Bronchial epithelial cell (primary cell): ENCODE data around the gene BCO2. TPM values are rescaled to one million over a fixed set of nuclear protein-coding genes. Genes with fewer than 3 reads are reported as not detected.

ENCODE experiments used
- DNase-seq: peaks from one replicate; pipeline ENCODE4 v3.0.0-alpha.2; 2010; ENCODE audit warnings: low read depth
- FAIRE-seq: peaks from 2 replicates; lab custom pipeline; 2011; peaks lifted over from hg19 to GRCh38; lab: Jason Lieb, UNC
- H3K27me3 ChIP-seq: 2 replicates; pipeline ENCODE4 v1.5.1; 2011; ENCODE audit warnings: low read length; ENCODE audit not compliant: control insufficient read depth, insufficient read depth
- H3K36me3 ChIP-seq: 2 replicates; pipeline ENCODE4 v1.5.1; 2011; ENCODE audit warnings: low read length; ENCODE audit not compliant: control insufficient read depth, insufficient read depth
- H3K4me3 ChIP-seq: 2 replicates; pipeline ENCODE4 v1.5.1; 2011; ENCODE audit warnings: mild to moderate bottlenecking, low read depth, low read length, control low read depth
- CTCF ChIP-seq: IDR thresholded peaks from 2 replicates; pipeline ENCODE4 v1.5.1; 2011; ENCODE audit warnings: mild to moderate bottlenecking, moderate library complexity, low read length, control low read depth, inconsistent platforms; ENCODE audit not compliant: insufficient read depth, severe bottlenecking
- total RNA-seq: library from RNA; depleted of rRNA; stranded (reverse); fragments of >200 nt; gene quantifications from 2 replicates; pipeline ENCODE4 v1.2.1, GENCODE V29; 2014

Gene BCO2
- total RNA-seq, 1 donor from 2014 or later, result 2.1 TPM

GRCh38 chr11:112173152-112173551 is 2.2 kb upstream of the BCO2 start:
- FAIRE-seq (no peak), DNase-seq (no peak)
- TF ChIP-seq CTCF, result no peak
- no peak overlapping the region for H3K4me3 ChIP-seq
- no peaks in the 10 kb centered on the region for H3K27me3 ChIP-seq
- H3K36me3 ChIP-seq, result no peaks in the 10 kb centered on the region

GRCh38 chr11:112175599-112175952 is 264 bp downstream of the BCO2 start:
- DNase-seq (no peak), FAIRE-seq (no peak)
- no peak for TF ChIP-seq CTCF
- no peaks in the 10 kb centered on the region for H3K36me3 ChIP-seq
- no peaks in the 10 kb centered on the region for H3K27me3 ChIP-seq
- H3K4me3 ChIP-seq, result no peak overlapping the region

- FAIRE-seq (no peak), DNase-seq (no peak)
- Histone ChIP-seq H3K27me3 (no peaks in the 10 kb centered on the region), H3K36me3 (no peaks in the 10 kb centered on the region), H3K4me3 (no peak overlapping the region)
- no peak for TF ChIP-seq CTCF
Observed at GRCh38 chr11:112176077-112176476, 765 bp downstream of the BCO2 start.

GRCh38 chr11:112177589-112177988 is 2.3 kb downstream of the BCO2 start:
- no peak for TF ChIP-seq CTCF
- no peak for DNase-seq
- Histone ChIP-seq H3K27me3 (no peaks in the 10 kb centered on the region), H3K36me3 (no peaks in the 10 kb centered on the region), H3K4me3 (no peak overlapping the region)
- FAIRE-seq, result no peak

- TF ChIP-seq CTCF, result no peak
- no peak for DNase-seq
- Histone ChIP-seq H3K27me3 (no peaks in the 10 kb centered on the region), H3K4me3 (no peak overlapping the region), H3K36me3 (no peaks in the 10 kb centered on the region)
- FAIRE-seq, result no peak
Observed at GRCh38 chr11:112178428-112178827, 3.1 kb downstream of the BCO2 start.

- H3K27me3 ChIP-seq, result no peaks in the 10 kb centered on the region
- FAIRE-seq, result no peak
Observed at GRCh38 chr11:112178936-112179335, 3.6 kb downstream of the BCO2 start.

More at GRCh38 chr11:112178936-112179335, 3.6 kb downstream of the BCO2 start:
- no peak for TF ChIP-seq CTCF
- Histone ChIP-seq H3K4me3 (no peak overlapping the region), H3K36me3 (no peaks in the 10 kb centered on the region)
- no peak for DNase-seq
